GM12878 (cell line): Measurements from ENCODE around the gene LHFPL2. TPM values are rescaled to one million over a fixed set of nuclear protein-coding genes. Genes with fewer than 3 reads are reported as not detected.

Experiments
- ATAC-seq: fragments of 200-7000 bp; cut with Tn5 transposase; 3 replicates; pipeline ENCODE4 v1.9.1; 2020; ENCODE audit warnings: mild to moderate bottlenecking, moderate library complexity
- BruUV-seq: library from RNA; stranded (reverse); fragments of 400-500 nt; replicated peaks from 2 replicates; lab custom pipeline; 2021; lab: Mats Ljungman, UMichigan
- CTCF ChIA-PET: fragments of 300-600 bp; sonication (Branson Sonifier 250); formaldehyde crosslinking; extraction: SDS; loops from one replicate; lab custom pipeline; 2021; ENCODE audit warnings: inconsistent platforms; lab: Yijun Ruan, JAX
- POLR2A ChIA-PET: fragments of 350-600 bp; formaldehyde crosslinking; extraction: SDS; loops from one replicate; lab custom pipeline; 2021; ENCODE audit warnings: inconsistent platforms; lab: Charles Lee
- RAD21 ChIA-PET: fragments of 300-600 bp; sonication (Branson Sonifier 250); formaldehyde crosslinking; loops from one replicate; lab custom pipeline; 2023; ENCODE audit warnings: antibody characterized with exemption; ENCODE audit not compliant: unreplicated experiment; lab: Charles Lee
- SMC1A ChIA-PET: fragments of 300-600 bp; sonication (Branson Sonifier 250); formaldehyde crosslinking; loops from one replicate; lab custom pipeline; 2023; ENCODE audit not compliant: unreplicated experiment, uncharacterized antibody; lab: Charles Lee
- DNase-seq: peaks from one replicate; pipeline ENCODE4 v3.0.0-alpha.2; 2011; ENCODE audit warnings: low read depth, low spot score
- FAIRE-seq: peaks from 3 replicates; lab custom pipeline; 2011; peaks lifted over from hg19 to GRCh38; lab: Jason Lieb, UNC
- H2AFZ ChIP-seq: 2 replicates; pipeline ENCODE4 v1.6.0; 2011; ENCODE audit warnings: low read depth, low read length, control low read depth; ENCODE audit not compliant: control insufficient read depth
- H3K27ac ChIP-seq: 2 replicates; pipeline ENCODE4 v1.5.1; 2011; ENCODE audit warnings: control low read depth; ENCODE audit not compliant: control insufficient read depth, insufficient read depth
- H3K27me3 ChIP-seq, 2 experiments: replicated peaks in 1 of 2; 2 replicates each; pipeline versions ENCODE4 v1.6.0 to v1.6.1; 2011; ENCODE audit warnings: low read length in 1 of 2; ENCODE audit not compliant: control insufficient read depth in 2 of 2, insufficient read depth in 2 of 2
- H3K36me3 ChIP-seq, 2 experiments: 2 replicates each; pipeline ENCODE4 v1.5.1; 2011; ENCODE audit warnings: low read length in 1 of 2; ENCODE audit not compliant: control insufficient read depth in 2 of 2, insufficient read depth in 2 of 2
- H3K4me1 ChIP-seq: 2 replicates; pipeline ENCODE4 v1.6.1; 2011; ENCODE audit warnings: mild to moderate bottlenecking, low read length, moderate library complexity, mixed read lengths; ENCODE audit not compliant: control insufficient read depth, insufficient read depth
- H3K4me2 ChIP-seq: 2 replicates; pipeline ENCODE4 v1.6.0; 2011; ENCODE audit warnings: control low read depth; ENCODE audit not compliant: control insufficient read depth, insufficient read depth
- H3K4me3 ChIP-seq: fragments of 200-600 bp; sonication (generic); 2 replicates; pipeline ENCODE4 v1.5.1; 2016
- H3K79me2 ChIP-seq: 2 replicates; pipeline ENCODE4 v1.6.0; 2011; ENCODE audit warnings: low read length; ENCODE audit not compliant: control insufficient read depth, insufficient read depth
- H3K9ac ChIP-seq: 2 replicates; pipeline ENCODE4 v1.8.0; 2011; ENCODE audit warnings: low read length, control low read depth, mixed read lengths; ENCODE audit not compliant: control insufficient read depth, insufficient read depth
- H3K9me3 ChIP-seq: replicated peaks from 3 replicates; pipeline ENCODE4 v1.5.1; 2011; ENCODE audit warnings: mild to moderate bottlenecking, low read length; ENCODE audit not compliant: control insufficient read depth, insufficient read depth
- H4K20me1 ChIP-seq: 2 replicates; pipeline ENCODE4 v1.6.0; 2011; ENCODE audit not compliant: control insufficient read depth, insufficient read depth
- CHD4 ChIP-seq: fragments of 200-600 bp; sonication (generic); IDR thresholded peaks from 2 replicates; pipeline ENCODE4 v1.6.1; 2016; ENCODE audit warnings: mild to moderate bottlenecking
- EED ChIP-seq: sonication (generic); IDR thresholded peaks from 2 replicates; pipeline ENCODE4 v1.6.1; 2016; ENCODE audit warnings: antibody characterized with exemption, low read depth
- GATAD2B ChIP-seq: fragments of 450-650 bp; conservative IDR thresholded peaks from 2 replicates; pipeline ENCODE4 v1.6.1; 2017; ENCODE audit warnings: low read depth, mild to moderate bottlenecking, moderate library complexity
- HDGF ChIP-seq: fragments of 450-650 bp; IDR thresholded peaks from 2 replicates; pipeline ENCODE4 v1.6.1; 2016; ENCODE audit warnings: antibody characterized with exemption
- MYB ChIP-seq: fragments of 150-350 bp; IDR thresholded peaks from 2 replicates; pipeline ENCODE4 v1.6.1; 2014; ENCODE audit warnings: mild to moderate bottlenecking, low read depth, low read length, borderline replicate concordance
- NBN ChIP-seq: fragments of 450-650 bp; IDR thresholded peaks from 2 replicates; pipeline ENCODE4 v1.6.1; 2016
- NR2C1 ChIP-seq: fragments of 450-650 bp; IDR thresholded peaks from 2 replicates; pipeline ENCODE4 v1.6.1; 2017; ENCODE audit warnings: antibody characterized with exemption, mild to moderate bottlenecking, moderate library complexity
- PAX5 ChIP-seq: IDR thresholded peaks from 2 replicates; pipeline ENCODE4 v1.6.1; 2011; ENCODE audit warnings: low read depth, low read length, borderline replicate concordance
- PML ChIP-seq: IDR thresholded peaks from 2 replicates; pipeline ENCODE4 v1.6.1; 2012; ENCODE audit warnings: low read length, inconsistent platforms
- RAD21 ChIP-seq: IDR thresholded peaks from 2 replicates; pipeline ENCODE4 v1.6.1; 2011; ENCODE audit warnings: mild to moderate bottlenecking, low read depth, low read length, moderate library complexity; ENCODE audit not compliant: insufficient read depth
- RAD51 ChIP-seq: fragments of 450-650 bp; IDR thresholded peaks from 2 replicates; pipeline ENCODE4 v1.6.1; 2016; ENCODE audit warnings: moderate library complexity, mild to moderate bottlenecking, inconsistent platforms
- RB1 ChIP-seq: fragments of 450-650 bp; formaldehyde crosslinking; IDR thresholded peaks from 2 replicates; pipeline ENCODE4 v1.6.1; 2017; ENCODE audit warnings: mild to moderate bottlenecking, borderline replicate concordance
- TARDBP ChIP-seq: IDR thresholded peaks from 2 replicates; pipeline ENCODE4 v1.6.1; 2016; ENCODE audit warnings: borderline replicate concordance
- TCF3 ChIP-seq: IDR thresholded peaks from 2 replicates; pipeline ENCODE4 v1.6.1; 2012; ENCODE audit warnings: low read depth, mild to moderate bottlenecking, low read length, borderline replicate concordance; ENCODE audit not compliant: insufficient read depth
- YBX1 ChIP-seq: fragments of 450-650 bp; IDR thresholded peaks from 2 replicates; pipeline ENCODE4 v1.6.1; 2016; ENCODE audit warnings: antibody characterized with exemption
- ZNF384 ChIP-seq: IDR thresholded peaks from 2 replicates; pipeline ENCODE4 v1.6.1; 2012; ENCODE audit warnings: low read depth, mild to moderate bottlenecking, low read length, improper control_type of control experiment, borderline replicate concordance
- in situ Hi-C: fragments of 300-500 bp; cut with MboI; formaldehyde crosslinking; loops from 9 replicates; pipeline ENCODE4 v1.14.3; 2018; ENCODE audit warnings: mixed read lengths
- intact Hi-C: fragments of 100-400 bp; cut with micrococcal nuclease; formaldehyde crosslinking; loops from one replicate; pipeline ENCODE4 v1.14.2; 2022; ENCODE audit not compliant: unreplicated experiment
- polyA plus RNA-seq, 11 experiments: library from polyadenylated mRNA; depleted of rRNA in 4 of 11; unstranded in 6 of 11; stranded (reverse) in 5 of 11; fragments of >200 nt; fragmentation: Nextera tagmentation in 4 of 11; fragmentation: Illumina TruSeq in 1 of 11; extraction: Ambion mirVana in 4 of 11; extraction: Trizol in 1 of 11; gene quantifications; 1 replicate in 1 of 11; 2 replicates in 10 of 11; pipeline versions ENCODE4 v1.2.1 to v1.2.3, GENCODE V29; 2011 to 2016; ENCODE audit warnings: inconsistent platforms in 2 of 11, missing spikeins in 2 of 11, low read depth in 1 of 11
- total RNA-seq, 4 experiments: library from RNA; depleted of rRNA in 3 of 4; stranded (reverse); fragments of >200 nt in 3 of 4; fragmentation: Illumina TruSeq in 1 of 4; extraction: Trizol in 1 of 4; gene quantifications; 2 replicates each; pipeline versions ENCODE4 v1.2.1 to v1.2.3, GENCODE V29; 2013 to 2021
- TF ChIP-seq, protein P1 (sequence below): IDR thresholded peaks from 2 replicates; pipeline ENCODE4 v1.6.1; 2012; ENCODE audit warnings: improper control_type of control experiment, low read depth, low read length; ENCODE audit not compliant: insufficient replicate concordance

LHFPL2 gene
- total and polyA plus RNA-seq, 10 of the 15 experiments (the other 5 are each of a cell fraction or from before 2014, with no cell fraction given), result 4.1 to 21.8 (median 12.5) TPM

DNA sequence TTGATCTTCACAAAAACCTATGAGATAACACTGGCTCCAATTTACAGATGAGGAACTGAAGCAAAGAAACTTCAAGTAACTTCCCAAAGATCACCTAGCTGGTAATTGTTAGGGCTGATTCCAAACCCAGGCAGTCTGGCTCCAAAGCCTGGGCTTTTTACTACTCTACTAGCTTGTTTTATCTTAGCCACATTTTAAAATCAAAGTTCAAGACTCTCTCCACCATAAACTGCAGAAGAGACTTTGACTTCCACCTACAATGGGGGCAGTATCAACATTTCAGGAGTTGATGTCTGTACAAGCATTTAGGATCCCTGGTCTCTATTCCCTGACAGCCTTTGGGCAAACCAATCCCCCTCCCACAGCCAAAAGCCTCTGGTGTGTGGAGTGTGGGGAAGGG is 33.8 kb downstream of the LHFPL2 start:
- BruUV-seq, result no TSS peak
- H2AFZ ChIP-seq, result no peak overlapping the region
- no peak for DNase-seq
- no peaks in the 10 kb centered on the region for H3K79me2 ChIP-seq
- CTCF ChIA-PET, result interaction anchor here (0.6 to 4.3 kb wide), 6 partner anchors 9 to 147 kb away, joined by 4 to 15 read pairs (median 6); no protein-coding TSS in a partner anchor
- no peak overlapping the region for H3K4me3 ChIP-seq
- no peak for FAIRE-seq
- H3K27me3 ChIP-seq, result no peaks in the 10 kb centered on the region
- no peak for ATAC-seq
- in situ Hi-C loops (no loop called here), intact Hi-C loops (no loop called here)
- H3K4me2 ChIP-seq, result no peak overlapping the region
- no peak overlapping the region for H3K9ac ChIP-seq
- no peak overlapping the region for H3K27ac ChIP-seq
- H3K4me1 ChIP-seq, result no peaks in the 10 kb centered on the region
- no peaks in the 10 kb centered on the region for H3K9me3 ChIP-seq
- H4K20me1 ChIP-seq, result no peaks in the 10 kb centered on the region
- H3K36me3 ChIP-seq, result peaks cover 4 to 13% of the 10 kb centered on the region in 2 experiments
- TF ChIP-seq CHD4 (no peak), MYB (no peak), RAD21 (no peak), TCF3 (no peak), EED (no peak), PAX5 (no peak), PML (no peak), NBN (no peak), TARDBP (no peak), HDGF (no peak), YBX1 (no peak), GATAD2B (no peak), RAD51 (no peak), RB1 (no peak), NR2C1 (no peak), ZNF384 (no peak)
- TF ChIP-seq, protein P1, sequence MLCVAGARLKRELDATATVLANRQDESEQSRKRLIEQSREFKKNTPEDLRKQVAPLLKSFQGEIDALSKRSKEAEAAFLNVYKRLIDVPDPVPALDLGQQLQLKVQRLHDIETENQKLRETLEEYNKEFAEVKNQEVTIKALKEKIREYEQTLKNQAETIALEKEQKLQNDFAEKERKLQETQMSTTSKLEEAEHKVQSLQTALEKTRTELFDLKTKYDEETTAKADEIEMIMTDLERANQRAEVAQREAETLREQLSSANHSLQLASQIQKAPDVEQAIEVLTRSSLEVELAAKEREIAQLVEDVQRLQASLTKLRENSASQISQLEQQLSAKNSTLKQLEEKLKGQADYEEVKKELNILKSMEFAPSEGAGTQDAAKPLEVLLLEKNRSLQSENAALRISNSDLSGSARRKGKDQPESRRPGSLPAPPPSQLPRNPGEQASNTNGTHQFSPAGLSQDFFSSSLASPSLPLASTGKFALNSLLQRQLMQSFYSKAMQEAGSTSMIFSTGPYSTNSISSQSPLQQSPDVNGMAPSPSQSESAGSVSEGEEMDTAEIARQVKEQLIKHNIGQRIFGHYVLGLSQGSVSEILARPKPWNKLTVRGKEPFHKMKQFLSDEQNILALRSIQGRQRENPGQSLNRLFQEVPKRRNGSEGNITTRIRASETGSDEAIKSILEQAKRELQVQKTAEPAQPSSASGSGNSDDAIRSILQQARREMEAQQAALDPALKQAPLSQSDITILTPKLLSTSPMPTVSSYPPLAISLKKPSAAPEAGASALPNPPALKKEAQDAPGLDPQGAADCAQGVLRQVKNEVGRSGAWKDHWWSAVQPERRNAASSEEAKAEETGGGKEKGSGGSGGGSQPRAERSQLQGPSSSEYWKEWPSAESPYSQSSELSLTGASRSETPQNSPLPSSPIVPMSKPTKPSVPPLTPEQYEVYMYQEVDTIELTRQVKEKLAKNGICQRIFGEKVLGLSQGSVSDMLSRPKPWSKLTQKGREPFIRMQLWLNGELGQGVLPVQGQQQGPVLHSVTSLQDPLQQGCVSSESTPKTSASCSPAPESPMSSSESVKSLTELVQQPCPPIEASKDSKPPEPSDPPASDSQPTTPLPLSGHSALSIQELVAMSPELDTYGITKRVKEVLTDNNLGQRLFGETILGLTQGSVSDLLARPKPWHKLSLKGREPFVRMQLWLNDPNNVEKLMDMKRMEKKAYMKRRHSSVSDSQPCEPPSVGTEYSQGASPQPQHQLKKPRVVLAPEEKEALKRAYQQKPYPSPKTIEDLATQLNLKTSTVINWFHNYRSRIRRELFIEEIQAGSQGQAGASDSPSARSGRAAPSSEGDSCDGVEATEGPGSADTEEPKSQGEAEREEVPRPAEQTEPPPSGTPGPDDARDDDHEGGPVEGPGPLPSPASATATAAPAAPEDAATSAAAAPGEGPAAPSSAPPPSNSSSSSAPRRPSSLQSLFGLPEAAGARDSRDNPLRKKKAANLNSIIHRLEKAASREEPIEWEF, result no peak
- POLR2A ChIA-PET, result interaction anchor here (1.3 kb wide), 1 partner anchor 10 kb away, joined by 4 read pairs; no protein-coding TSS in a partner anchor
- SMC1A ChIA-PET, result interaction anchor here (0.9 to 2.2 kb wide), 8 partner anchors 11 to 151 kb away, joined by 3 to 10 read pairs (median 4); no protein-coding TSS in a partner anchor
- RAD21 ChIA-PET, result interaction anchor here (0.7 kb wide), 1 partner anchor 33 kb away, joined by 3 read pairs; no protein-coding TSS in a partner anchor
